HepG2 (cell line): ENCODE data around the gene IL22RA1. TPM values are rescaled to one million over a fixed set of nuclear protein-coding genes. Genes with fewer than 3 reads are reported as not detected.

ENCODE experiments used
- AHR ChIP-seq: IDR thresholded peaks from 2 replicates; pipeline ENCODE4 v1.6.1; 2018; ENCODE audit warnings: missing genetic modification reagents, missing compliant biosample characterization
- GABPB1 ChIP-seq: IDR thresholded peaks from 2 replicates; pipeline ENCODE4 v1.6.1; 2016; ENCODE audit warnings: mild to moderate bottlenecking, missing genetic modification reagents, moderate library complexity, missing compliant biosample characterization
- HOXD1 ChIP-seq: sonication (generic); formaldehyde crosslinking; IDR thresholded peaks from 2 replicates; pipeline ENCODE4 v1.5.0; 2020; ENCODE audit warnings: missing genetic modification reagents
- KLF6 ChIP-seq: IDR thresholded peaks from 2 replicates; pipeline ENCODE4 v1.8.0; 2016; ENCODE audit warnings: missing biosample characterization, missing genetic modification reagents
- MZF1 ChIP-seq: sonication (generic); formaldehyde crosslinking; IDR thresholded peaks from 2 replicates; pipeline ENCODE4 v1.8.1; 2023; ENCODE audit warnings: mild to moderate bottlenecking, missing genetic modification reagents, borderline replicate concordance
- ONECUT2 ChIP-seq: sonication (generic); formaldehyde crosslinking; IDR thresholded peaks from 2 replicates; pipeline ENCODE4 v1.4.0; 2020; ENCODE audit warnings: missing genetic modification reagents
- SNAI1 ChIP-seq: sonication (generic); formaldehyde crosslinking; IDR thresholded peaks from 2 replicates; pipeline ENCODE4 v1.5.0; 2020; ENCODE audit warnings: mild to moderate bottlenecking, missing genetic modification reagents, borderline replicate concordance
- ZNF878 ChIP-seq: sonication (generic); formaldehyde crosslinking; IDR thresholded peaks from 2 replicates; pipeline ENCODE4 v1.8.1; 2023; ENCODE audit warnings: mild to moderate bottlenecking, missing genetic modification reagents, moderate library complexity
- polyA plus RNA-seq, 8 experiments: library from polyadenylated mRNA; depleted of rRNA in 3 of 8; stranded (reverse) in 7 of 8; unstranded in 1 of 8; fragments of >200 nt; fragmentation: Illumina TruSeq in 4 of 8; extraction: Trizol in 4 of 8; gene quantifications; 2 replicates each; pipeline versions ENCODE4 v1.2.1 to v1.2.3, GENCODE V29; 2011 to 2016; ENCODE audit warnings: low read depth in 4 of 8, missing spikeins in 1 of 8, mixed read lengths in 1 of 8; ENCODE audit not compliant: insufficient read depth in 1 of 8
- total RNA-seq, 5 experiments: library from RNA; depleted of rRNA; stranded (reverse); fragments of >200 nt; fragmentation: Illumina TruSeq; extraction: Trizol; gene quantifications; 2 replicates each; pipeline ENCODE4 v1.2.3, GENCODE V29; 2016; ENCODE audit warnings: low read depth in 1 of 5
- TF ChIP-seq, protein P1 (sequence below): sonication (generic); formaldehyde crosslinking; IDR thresholded peaks from 2 replicates; pipeline ENCODE4 v1.4.0; 2020; ENCODE audit warnings: missing genetic modification reagents
- TF ChIP-seq, protein P2 (sequence below): sonication (generic); formaldehyde crosslinking; IDR thresholded peaks from 2 replicates; pipeline ENCODE4 v1.4.0; 2020; ENCODE audit warnings: missing genetic modification reagents
- TF ChIP-seq, protein P3 (sequence below): sonication (generic); formaldehyde crosslinking; IDR thresholded peaks from 2 replicates; pipeline ENCODE4 v1.5.1; 2020; ENCODE audit warnings: mild to moderate bottlenecking, moderate library complexity, missing genetic modification reagents
- TF ChIP-seq, protein P4 (sequence below): sonication (generic); formaldehyde crosslinking; IDR thresholded peaks from 2 replicates; pipeline ENCODE4 v1.8.1; 2023; ENCODE audit warnings: mild to moderate bottlenecking, missing genetic modification reagents
- TF ChIP-seq, protein P5 (sequence below): IDR thresholded peaks from 2 replicates; pipeline ENCODE4 v1.6.1; 2016

The IL22RA1 gene
- total and polyA plus RNA-seq, 2 of the 13 experiments (the other 11 are each of a cell fraction or from before 2014, with no cell fraction given): 4.4 to 10.2 TPM

DNA sequence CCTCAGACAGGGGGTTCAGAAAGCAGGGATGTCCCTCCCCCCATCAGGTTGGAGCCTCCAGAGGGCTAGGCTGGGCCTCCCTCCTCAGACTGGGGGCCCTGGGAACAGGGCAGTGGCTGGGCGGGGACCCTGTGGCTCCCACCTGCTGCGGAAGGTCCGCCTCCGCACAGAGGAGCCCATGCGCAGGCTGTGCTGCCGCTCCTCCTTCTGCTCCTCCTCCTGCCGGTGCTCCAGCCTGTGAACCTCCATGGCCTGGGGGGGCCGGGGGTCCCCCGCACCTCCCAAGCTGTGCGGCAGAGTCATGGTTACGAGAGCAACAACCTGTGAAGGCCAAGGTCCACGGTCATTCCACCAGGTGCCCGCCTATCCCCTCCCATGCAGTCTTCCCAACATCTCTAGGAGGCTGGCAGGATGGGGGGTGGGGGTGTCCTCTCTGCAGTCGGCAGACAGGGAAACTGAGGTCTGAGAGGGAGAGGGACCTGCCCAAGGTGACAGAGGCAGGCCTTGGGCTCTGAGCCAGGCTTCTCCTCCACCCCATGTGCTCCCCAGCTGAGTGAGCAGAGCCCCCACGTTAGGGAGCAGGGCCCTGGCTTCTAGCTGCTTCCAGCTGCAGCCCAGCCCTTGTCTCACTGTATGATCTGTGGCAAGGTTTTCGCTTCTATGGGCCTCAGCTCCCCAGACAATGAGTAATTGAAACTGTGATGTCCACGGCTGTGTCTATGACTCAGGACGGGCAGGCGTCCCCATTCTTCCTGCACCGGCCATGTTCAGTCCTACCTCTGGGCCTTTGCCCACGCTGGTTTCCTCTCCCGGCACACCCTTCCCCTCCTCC, 34.4 kb downstream of the IL22RA1 start (continued):
- TF ChIP-seq, protein P1, sequence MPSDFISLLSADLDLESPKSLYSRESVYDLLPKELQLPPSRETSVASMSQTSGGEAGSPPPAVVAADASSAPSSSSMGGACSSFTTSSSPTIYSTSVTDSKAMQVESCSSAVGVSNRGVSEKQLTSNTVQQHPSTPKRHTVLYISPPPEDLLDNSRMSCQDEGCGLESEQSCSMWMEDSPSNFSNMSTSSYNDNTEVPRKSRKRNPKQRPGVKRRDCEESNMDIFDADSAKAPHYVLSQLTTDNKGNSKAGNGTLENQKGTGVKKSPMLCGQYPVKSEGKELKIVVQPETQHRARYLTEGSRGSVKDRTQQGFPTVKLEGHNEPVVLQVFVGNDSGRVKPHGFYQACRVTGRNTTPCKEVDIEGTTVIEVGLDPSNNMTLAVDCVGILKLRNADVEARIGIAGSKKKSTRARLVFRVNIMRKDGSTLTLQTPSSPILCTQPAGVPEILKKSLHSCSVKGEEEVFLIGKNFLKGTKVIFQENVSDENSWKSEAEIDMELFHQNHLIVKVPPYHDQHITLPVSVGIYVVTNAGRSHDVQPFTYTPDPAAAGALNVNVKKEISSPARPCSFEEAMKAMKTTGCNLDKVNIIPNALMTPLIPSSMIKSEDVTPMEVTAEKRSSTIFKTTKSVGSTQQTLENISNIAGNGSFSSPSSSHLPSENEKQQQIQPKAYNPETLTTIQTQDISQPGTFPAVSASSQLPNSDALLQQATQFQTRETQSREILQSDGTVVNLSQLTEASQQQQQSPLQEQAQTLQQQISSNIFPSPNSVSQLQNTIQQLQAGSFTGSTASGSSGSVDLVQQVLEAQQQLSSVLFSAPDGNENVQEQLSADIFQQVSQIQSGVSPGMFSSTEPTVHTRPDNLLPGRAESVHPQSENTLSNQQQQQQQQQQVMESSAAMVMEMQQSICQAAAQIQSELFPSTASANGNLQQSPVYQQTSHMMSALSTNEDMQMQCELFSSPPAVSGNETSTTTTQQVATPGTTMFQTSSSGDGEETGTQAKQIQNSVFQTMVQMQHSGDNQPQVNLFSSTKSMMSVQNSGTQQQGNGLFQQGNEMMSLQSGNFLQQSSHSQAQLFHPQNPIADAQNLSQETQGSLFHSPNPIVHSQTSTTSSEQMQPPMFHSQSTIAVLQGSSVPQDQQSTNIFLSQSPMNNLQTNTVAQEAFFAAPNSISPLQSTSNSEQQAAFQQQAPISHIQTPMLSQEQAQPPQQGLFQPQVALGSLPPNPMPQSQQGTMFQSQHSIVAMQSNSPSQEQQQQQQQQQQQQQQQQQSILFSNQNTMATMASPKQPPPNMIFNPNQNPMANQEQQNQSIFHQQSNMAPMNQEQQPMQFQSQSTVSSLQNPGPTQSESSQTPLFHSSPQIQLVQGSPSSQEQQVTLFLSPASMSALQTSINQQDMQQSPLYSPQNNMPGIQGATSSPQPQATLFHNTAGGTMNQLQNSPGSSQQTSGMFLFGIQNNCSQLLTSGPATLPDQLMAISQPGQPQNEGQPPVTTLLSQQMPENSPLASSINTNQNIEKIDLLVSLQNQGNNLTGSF: no peak
- TF ChIP-seq ONECUT2 (CRISPR knock-in tag): no peak
- TF ChIP-seq, protein P2, sequence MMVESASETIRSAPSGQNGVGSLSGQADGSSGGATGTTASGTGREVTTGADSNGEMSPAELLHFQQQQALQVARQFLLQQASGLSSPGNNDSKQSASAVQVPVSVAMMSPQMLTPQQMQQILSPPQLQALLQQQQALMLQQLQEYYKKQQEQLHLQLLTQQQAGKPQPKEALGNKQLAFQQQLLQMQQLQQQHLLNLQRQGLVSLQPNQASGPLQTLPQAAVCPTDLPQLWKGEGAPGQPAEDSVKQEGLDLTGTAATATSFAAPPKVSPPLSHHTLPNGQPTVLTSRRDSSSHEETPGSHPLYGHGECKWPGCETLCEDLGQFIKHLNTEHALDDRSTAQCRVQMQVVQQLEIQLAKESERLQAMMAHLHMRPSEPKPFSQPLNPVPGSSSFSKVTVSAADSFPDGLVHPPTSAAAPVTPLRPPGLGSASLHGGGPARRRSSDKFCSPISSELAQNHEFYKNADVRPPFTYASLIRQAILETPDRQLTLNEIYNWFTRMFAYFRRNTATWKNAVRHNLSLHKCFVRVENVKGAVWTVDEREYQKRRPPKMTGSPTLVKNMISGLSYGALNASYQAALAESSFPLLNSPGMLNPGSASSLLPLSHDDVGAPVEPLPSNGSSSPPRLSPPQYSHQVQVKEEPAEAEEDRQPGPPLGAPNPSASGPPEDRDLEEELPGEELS (CRISPR knock-in tag): peak; percentile 68
- TF ChIP-seq HOXD1 (CRISPR knock-in tag): no peak
- TF ChIP-seq KLF6 (CRISPR knock-in tag): peak; percentile 50; the same call in 1 of the 2 replicates
- TF ChIP-seq ZNF878 (CRISPR knock-in tag): 0 out of 2 replicates have a peak, but pooled peaks have one; percentile 7
- TF ChIP-seq GABPB1 (CRISPR knock-in tag): peak; percentile 76
- TF ChIP-seq MZF1: 0 out of 2 replicates have a peak, but pooled peaks have one; percentile 18
- TF ChIP-seq AHR: peak; percentile 27; the same call in 1 of the 2 replicates
- TF ChIP-seq, protein P3, sequence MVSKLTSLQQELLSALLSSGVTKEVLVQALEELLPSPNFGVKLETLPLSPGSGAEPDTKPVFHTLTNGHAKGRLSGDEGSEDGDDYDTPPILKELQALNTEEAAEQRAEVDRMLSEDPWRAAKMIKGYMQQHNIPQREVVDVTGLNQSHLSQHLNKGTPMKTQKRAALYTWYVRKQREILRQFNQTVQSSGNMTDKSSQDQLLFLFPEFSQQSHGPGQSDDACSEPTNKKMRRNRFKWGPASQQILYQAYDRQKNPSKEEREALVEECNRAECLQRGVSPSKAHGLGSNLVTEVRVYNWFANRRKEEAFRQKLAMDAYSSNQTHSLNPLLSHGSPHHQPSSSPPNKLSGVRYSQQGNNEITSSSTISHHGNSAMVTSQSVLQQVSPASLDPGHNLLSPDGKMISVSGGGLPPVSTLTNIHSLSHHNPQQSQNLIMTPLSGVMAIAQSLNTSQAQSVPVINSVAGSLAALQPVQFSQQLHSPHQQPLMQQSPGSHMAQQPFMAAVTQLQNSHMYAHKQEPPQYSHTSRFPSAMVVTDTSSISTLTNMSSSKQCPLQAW (CRISPR knock-in tag): no peak; the same call in 1 of the 2 replicates
- TF ChIP-seq, protein P4, sequence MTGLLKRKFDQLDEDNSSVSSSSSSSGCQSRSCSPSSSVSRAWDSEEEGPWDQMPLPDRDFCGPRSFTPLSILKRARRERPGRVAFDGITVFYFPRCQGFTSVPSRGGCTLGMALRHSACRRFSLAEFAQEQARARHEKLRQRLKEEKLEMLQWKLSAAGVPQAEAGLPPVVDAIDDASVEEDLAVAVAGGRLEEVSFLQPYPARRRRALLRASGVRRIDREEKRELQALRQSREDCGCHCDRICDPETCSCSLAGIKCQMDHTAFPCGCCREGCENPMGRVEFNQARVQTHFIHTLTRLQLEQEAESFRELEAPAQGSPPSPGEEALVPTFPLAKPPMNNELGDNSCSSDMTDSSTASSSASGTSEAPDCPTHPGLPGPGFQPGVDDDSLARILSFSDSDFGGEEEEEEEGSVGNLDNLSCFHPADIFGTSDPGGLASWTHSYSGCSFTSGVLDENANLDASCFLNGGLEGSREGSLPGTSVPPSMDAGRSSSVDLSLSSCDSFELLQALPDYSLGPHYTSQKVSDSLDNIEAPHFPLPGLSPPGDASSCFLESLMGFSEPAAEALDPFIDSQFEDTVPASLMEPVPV (CRISPR knock-in tag): peak; percentile 46; the same call in 1 of the 2 replicates
- no peak for TF ChIP-seq SNAI1
- TF ChIP-seq, protein P5, sequence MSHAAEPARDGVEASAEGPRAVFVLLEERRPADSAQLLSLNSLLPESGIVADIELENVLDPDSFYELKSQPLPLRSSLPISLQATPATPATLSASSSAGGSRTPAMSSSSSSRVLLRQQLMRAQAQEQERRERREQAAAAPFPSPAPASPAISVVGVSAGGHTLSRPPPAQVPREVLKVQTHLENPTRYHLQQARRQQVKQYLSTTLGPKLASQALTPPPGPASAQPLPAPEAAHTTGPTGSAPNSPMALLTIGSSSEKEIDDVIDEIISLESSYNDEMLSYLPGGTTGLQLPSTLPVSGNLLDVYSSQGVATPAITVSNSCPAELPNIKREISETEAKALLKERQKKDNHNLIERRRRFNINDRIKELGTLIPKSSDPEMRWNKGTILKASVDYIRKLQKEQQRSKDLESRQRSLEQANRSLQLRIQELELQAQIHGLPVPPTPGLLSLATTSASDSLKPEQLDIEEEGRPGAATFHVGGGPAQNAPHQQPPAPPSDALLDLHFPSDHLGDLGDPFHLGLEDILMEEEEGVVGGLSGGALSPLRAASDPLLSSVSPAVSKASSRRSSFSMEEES (CRISPR knock-in tag): no peak
